Stimulated activated CD4-positive, alpha-beta T cell treated with anti-CD3 and anti-CD28 coated beads, Interleukin-12 subunit alpha, Interleukin-12 subunit beta, amount 100 ng/mL, for 24 hours (primary cell): ENCODE measurements around the gene PRSS8.

Experiments used
- DNase-seq, 2 experiments: peaks; one replicate each; pipeline ENCODE4 v3.0.0-alpha.2; 2020; ENCODE audit warnings: low read depth in 2 of 2

Gene PRSS8

GRCh38 chr16:31082368-31083045, 53.0 kb downstream of the PRSS8 start:
- no peak for DNase-seq
